ENCODE results near the gene COX8A.

GRCh38 chr11:64023712-64024710 is 49.6 kb downstream of the COX8A start:
- no peak for TF ChIP-seq CTCF (IDR thresholded peaks at IDR 0.05)
- TF ChIP-seq EZH2 (IDR thresholded peaks at IDR 0.05; ENCODE audit: borderline replicate concordance, insufficient read depth, low read depth, low read length, poor library complexity, severe bottlenecking) = no peak
